GM12801 (cell line): Measurements from ENCODE around the gene ZNF276.

Source experiments
- TF ChIP-seq, protein P1 (sequence below): IDR thresholded peaks from one replicate; pipeline ENCODE4 v1.5.1; 2011; ENCODE audit warnings: control low read depth; ENCODE audit not compliant: insufficient read length; ENCODE audit errors: extremely low read depth

ZNF276 gene

GRCh38 chr16:89742948-89743347 lies 21.6 kb downstream of the ZNF276 start:
- TF ChIP-seq, protein P1, sequence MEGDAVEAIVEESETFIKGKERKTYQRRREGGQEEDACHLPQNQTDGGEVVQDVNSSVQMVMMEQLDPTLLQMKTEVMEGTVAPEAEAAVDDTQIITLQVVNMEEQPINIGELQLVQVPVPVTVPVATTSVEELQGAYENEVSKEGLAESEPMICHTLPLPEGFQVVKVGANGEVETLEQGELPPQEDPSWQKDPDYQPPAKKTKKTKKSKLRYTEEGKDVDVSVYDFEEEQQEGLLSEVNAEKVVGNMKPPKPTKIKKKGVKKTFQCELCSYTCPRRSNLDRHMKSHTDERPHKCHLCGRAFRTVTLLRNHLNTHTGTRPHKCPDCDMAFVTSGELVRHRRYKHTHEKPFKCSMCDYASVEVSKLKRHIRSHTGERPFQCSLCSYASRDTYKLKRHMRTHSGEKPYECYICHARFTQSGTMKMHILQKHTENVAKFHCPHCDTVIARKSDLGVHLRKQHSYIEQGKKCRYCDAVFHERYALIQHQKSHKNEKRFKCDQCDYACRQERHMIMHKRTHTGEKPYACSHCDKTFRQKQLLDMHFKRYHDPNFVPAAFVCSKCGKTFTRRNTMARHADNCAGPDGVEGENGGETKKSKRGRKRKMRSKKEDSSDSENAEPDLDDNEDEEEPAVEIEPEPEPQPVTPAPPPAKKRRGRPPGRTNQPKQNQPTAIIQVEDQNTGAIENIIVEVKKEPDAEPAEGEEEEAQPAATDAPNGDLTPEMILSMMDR: no peak

GRCh38 chr16:89744813-89745212 lies 23.5 kb downstream of the ZNF276 start:
- TF ChIP-seq, protein P1: no peak

GRCh38 chr16:89746043-89746442 lies 24.7 kb downstream of the ZNF276 start:
- TF ChIP-seq, protein P1: no peak

GRCh38 chr16:89748076-89748475 lies 26.7 kb downstream of the ZNF276 start:
- TF ChIP-seq, protein P1: no peak

GRCh38 chr16:89748921-89749320 lies 27.6 kb downstream of the ZNF276 start:
- TF ChIP-seq, protein P1: no peak

DNA sequence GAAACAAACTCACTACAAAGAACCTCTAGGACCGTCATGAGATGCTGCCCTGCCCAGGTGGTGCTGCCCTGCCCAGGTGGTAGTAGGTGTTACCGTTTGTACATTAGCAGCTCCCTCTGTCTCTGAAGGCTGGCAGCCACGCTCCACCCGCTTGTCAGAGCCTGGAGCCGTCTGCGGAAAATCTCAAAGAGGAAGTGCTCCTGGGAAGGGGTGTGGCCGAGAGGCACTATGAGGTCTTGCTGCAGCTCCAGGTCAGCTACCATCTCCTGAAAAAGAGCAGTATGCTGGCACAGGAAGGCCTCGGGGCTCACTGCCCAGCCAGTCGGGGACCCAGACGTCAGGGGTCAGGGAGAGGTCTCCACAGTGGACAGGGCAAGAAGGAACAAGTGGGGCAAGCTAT lies 28.3 kb downstream of the ZNF276 start:
- TF ChIP-seq, protein P1: no peak

GRCh38 chr16:89759746-89760340 lies 38.5 kb downstream of the ZNF276 start:
- TF ChIP-seq, protein P1: no peak
